Panc1 (cell line): ENCODE results near the gene PDCD1. TPM values are rescaled to one million over a fixed set of nuclear protein-coding genes. Genes with fewer than 3 reads are reported as not detected.

Source experiments
- ATAC-seq: fragments of 200-7000 bp; cut with Tn5 transposase; 2 replicates; pipeline ENCODE4 v1.9.1; 2020; ENCODE audit warnings: mild to moderate bottlenecking, moderate library complexity
- BruUV-seq: library from RNA; stranded (reverse); fragments of 400-500 nt; replicated peaks from 2 replicates; lab custom pipeline; 2021; lab: Mats Ljungman, UMichigan
- CTCF ChIA-PET: fragments of 300-600 bp; sonication (Branson Sonifier 250); formaldehyde crosslinking; loops from one replicate; lab custom pipeline; 2022; ENCODE audit warnings: antibody characterized with exemption; lab: Charles Lee
- POLR2A ChIA-PET: fragments of 300-600 bp; sonication (Branson Sonifier 250); formaldehyde crosslinking; loops from one replicate; lab custom pipeline; 2022; ENCODE audit warnings: antibody characterized with exemption; lab: Charles Lee
- DNase-seq: peaks from one replicate; pipeline ENCODE4 v3.0.0-alpha.2; 2010; ENCODE audit warnings: low read depth, low spot score
- H3K27ac ChIP-seq: 2 replicates; pipeline ENCODE4 v1.5.1; 2011; ENCODE audit warnings: mild to moderate bottlenecking, low read length, inconsistent platforms
- H3K27me3 ChIP-seq: fragments of 200-500 bp; sonication (Bioruptor generic); 2 replicates; pipeline ENCODE4 v1.6.0; 2014; ENCODE audit warnings: low read length, inconsistent platforms; ENCODE audit not compliant: control insufficient read depth, insufficient read depth
- H3K36me3 ChIP-seq: fragments of 200-500 bp; sonication (Bioruptor generic); 2 replicates; pipeline ENCODE4 v1.5.1; 2014; ENCODE audit warnings: inconsistent platforms, mild to moderate bottlenecking, low read length, moderate library complexity; ENCODE audit not compliant: control insufficient read depth, insufficient read depth
- H3K4me1 ChIP-seq: 2 replicates; pipeline ENCODE4 v1.5.1; 2011; ENCODE audit warnings: inconsistent platforms, mild to moderate bottlenecking, low read length, moderate library complexity; ENCODE audit not compliant: control insufficient read depth, insufficient read depth
- H3K4me3 ChIP-seq, 2 experiments: 2 replicates each; pipeline ENCODE4 v1.5.1; 2011 to 2012; ENCODE audit warnings: low read depth in 2 of 2, low read length in 2 of 2, mild to moderate bottlenecking in 2 of 2, inconsistent platforms in 1 of 2, moderate library complexity in 1 of 2
- H3K9me3 ChIP-seq: fragments of 200-500 bp; sonication (Bioruptor generic); 2 replicates; pipeline ENCODE4 v1.5.1; 2014; ENCODE audit warnings: low read depth, mild to moderate bottlenecking, inconsistent platforms, low read length, moderate library complexity; ENCODE audit not compliant: control insufficient read depth, insufficient read depth
- POLR2AphosphoS5 ChIP-seq: IDR thresholded peaks from 2 replicates; pipeline ENCODE4 v1.6.1; 2012; ENCODE audit warnings: mild to moderate bottlenecking, low read depth, low read length, moderate library complexity
- SIN3A ChIP-seq: IDR thresholded peaks from 2 replicates; pipeline ENCODE4 v1.6.1; 2012; ENCODE audit warnings: low read depth, mild to moderate bottlenecking, low read length, moderate library complexity, borderline replicate concordance; ENCODE audit not compliant: insufficient read depth
- TCF7L2 ChIP-seq: IDR thresholded peaks from 2 replicates; pipeline ENCODE4 v1.6.1; 2011; ENCODE audit warnings: mild to moderate bottlenecking, low read depth, low read length, inconsistent platforms
- in situ Hi-C: cut with HindIII; loops from 2 replicates; pipeline ENCODE4 v1.10.0; 2016; ENCODE audit warnings: low sequenced_read_pairs, low pct_unique_long_range_greater_than_20kb
- intact Hi-C: fragments of 100-400 bp; cut with micrococcal nuclease; formaldehyde crosslinking; loops from one replicate; pipeline ENCODE4 v1.10.0; 2022; ENCODE audit not compliant: unreplicated experiment
- total RNA-seq: library from RNA; stranded (reverse); gene quantifications from one replicate; pipeline ENCODE4 v1.2.1, GENCODE V29; 2021; ENCODE audit not compliant: unreplicated experiment
- TF ChIP-seq, protein P1 (sequence below), 2 experiments: IDR thresholded peaks; 2 replicates each; pipeline ENCODE4 v1.6.1; 2011 to 2012; ENCODE audit warnings: low read depth in 2 of 2, control low read depth in 1 of 2, low read length in 1 of 2, mild to moderate bottlenecking in 1 of 2, moderate library complexity in 1 of 2; ENCODE audit not compliant: insufficient read depth in 1 of 2
- TF ChIP-seq, protein P2 (sequence below): fragments of 450-650 bp; IDR thresholded peaks from 2 replicates; pipeline ENCODE4 v1.5.1; 2017; ENCODE audit warnings: mild to moderate bottlenecking

The PDCD1 gene
- total RNA-seq, 1 experiment from 2014 or later, result 0.15 TPM

DNA sequence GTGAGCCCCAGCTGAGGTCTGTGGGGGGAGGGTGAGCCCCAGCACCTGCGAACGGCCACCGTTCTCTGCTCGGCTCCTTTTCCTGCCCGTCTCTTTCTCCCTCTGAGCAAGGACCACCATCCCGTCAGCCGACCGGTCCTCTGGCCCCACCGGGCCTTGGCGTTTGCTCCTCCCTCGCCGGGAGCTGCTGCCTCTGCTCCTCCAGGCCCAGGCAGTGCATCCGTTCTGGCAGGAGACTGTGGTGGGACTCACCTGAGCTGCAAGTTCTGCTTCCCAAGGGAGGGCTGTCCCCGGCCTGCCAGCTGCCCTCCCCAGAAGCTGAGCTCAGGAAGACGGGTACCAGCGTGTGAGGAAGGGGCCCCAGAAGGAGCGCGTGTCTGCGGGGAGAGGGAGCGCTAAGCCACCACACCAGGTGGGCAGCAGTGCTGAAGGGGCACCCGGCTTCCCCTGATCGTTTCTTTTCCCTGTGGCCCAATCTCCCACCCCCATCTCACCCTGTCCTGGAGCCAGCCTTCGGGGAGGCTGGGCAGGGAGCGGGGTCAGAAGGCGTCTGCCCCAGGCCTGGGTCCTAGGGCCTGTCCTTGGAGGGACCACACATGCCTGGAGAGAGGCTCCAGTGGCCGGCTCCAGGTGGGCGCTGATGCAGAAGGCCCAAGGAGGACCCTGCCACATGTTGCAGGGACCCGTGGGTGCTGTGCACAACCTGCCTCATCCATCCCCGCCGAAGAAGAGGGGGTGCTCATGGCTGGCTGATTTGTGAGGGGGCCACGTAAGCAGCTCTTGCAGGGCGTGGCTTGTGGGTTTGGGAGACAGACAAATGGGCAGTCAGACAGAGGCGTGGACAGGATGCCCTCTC lies 8.3 kb upstream of the PDCD1 start:
- Histone ChIP-seq H3K9me3 (no peaks in the 10 kb centered on the region), H3K27ac (no peak overlapping the region), H3K4me1 (peaks cover 9% of the 10 kb centered on the region; the same call in 1 of the 2 replicates), H3K4me3 (no peak overlapping the region), H3K27me3 (no peaks in the 10 kb centered on the region), H3K36me3 (no peaks in the 10 kb centered on the region)
- intact Hi-C loops (no loop called here), in situ Hi-C loops (no loop called here)
- ATAC-seq (peak; percentile 15; the same call in 1 of the 2 replicates), DNase-seq (no peak)
- TF ChIP-seq POLR2AphosphoS5 (no peak), SIN3A (no peak), TCF7L2 (no peak)
- TF ChIP-seq, protein P1, sequence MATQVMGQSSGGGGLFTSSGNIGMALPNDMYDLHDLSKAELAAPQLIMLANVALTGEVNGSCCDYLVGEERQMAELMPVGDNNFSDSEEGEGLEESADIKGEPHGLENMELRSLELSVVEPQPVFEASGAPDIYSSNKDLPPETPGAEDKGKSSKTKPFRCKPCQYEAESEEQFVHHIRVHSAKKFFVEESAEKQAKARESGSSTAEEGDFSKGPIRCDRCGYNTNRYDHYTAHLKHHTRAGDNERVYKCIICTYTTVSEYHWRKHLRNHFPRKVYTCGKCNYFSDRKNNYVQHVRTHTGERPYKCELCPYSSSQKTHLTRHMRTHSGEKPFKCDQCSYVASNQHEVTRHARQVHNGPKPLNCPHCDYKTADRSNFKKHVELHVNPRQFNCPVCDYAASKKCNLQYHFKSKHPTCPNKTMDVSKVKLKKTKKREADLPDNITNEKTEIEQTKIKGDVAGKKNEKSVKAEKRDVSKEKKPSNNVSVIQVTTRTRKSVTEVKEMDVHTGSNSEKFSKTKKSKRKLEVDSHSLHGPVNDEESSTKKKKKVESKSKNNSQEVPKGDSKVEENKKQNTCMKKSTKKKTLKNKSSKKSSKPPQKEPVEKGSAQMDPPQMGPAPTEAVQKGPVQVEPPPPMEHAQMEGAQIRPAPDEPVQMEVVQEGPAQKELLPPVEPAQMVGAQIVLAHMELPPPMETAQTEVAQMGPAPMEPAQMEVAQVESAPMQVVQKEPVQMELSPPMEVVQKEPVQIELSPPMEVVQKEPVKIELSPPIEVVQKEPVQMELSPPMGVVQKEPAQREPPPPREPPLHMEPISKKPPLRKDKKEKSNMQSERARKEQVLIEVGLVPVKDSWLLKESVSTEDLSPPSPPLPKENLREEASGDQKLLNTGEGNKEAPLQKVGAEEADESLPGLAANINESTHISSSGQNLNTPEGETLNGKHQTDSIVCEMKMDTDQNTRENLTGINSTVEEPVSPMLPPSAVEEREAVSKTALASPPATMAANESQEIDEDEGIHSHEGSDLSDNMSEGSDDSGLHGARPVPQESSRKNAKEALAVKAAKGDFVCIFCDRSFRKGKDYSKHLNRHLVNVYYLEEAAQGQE (IDR thresholded peaks at IDR 0.05; ENCODE audit: insufficient read depth in 1 of 2, low read depth in 2 of 2, low read length in 1 of 2), result no peak
- TF ChIP-seq, protein P2, sequence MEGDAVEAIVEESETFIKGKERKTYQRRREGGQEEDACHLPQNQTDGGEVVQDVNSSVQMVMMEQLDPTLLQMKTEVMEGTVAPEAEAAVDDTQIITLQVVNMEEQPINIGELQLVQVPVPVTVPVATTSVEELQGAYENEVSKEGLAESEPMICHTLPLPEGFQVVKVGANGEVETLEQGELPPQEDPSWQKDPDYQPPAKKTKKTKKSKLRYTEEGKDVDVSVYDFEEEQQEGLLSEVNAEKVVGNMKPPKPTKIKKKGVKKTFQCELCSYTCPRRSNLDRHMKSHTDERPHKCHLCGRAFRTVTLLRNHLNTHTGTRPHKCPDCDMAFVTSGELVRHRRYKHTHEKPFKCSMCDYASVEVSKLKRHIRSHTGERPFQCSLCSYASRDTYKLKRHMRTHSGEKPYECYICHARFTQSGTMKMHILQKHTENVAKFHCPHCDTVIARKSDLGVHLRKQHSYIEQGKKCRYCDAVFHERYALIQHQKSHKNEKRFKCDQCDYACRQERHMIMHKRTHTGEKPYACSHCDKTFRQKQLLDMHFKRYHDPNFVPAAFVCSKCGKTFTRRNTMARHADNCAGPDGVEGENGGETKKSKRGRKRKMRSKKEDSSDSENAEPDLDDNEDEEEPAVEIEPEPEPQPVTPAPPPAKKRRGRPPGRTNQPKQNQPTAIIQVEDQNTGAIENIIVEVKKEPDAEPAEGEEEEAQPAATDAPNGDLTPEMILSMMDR, result no peak
- no TSS peak for BruUV-seq
- ChIA-PET CTCF (interaction anchor here (0.6 kb wide), 1 partner anchor 24 kb away, joined by 3 read pairs; no protein-coding TSS in a partner anchor), POLR2A (no interaction called here)

DNA sequence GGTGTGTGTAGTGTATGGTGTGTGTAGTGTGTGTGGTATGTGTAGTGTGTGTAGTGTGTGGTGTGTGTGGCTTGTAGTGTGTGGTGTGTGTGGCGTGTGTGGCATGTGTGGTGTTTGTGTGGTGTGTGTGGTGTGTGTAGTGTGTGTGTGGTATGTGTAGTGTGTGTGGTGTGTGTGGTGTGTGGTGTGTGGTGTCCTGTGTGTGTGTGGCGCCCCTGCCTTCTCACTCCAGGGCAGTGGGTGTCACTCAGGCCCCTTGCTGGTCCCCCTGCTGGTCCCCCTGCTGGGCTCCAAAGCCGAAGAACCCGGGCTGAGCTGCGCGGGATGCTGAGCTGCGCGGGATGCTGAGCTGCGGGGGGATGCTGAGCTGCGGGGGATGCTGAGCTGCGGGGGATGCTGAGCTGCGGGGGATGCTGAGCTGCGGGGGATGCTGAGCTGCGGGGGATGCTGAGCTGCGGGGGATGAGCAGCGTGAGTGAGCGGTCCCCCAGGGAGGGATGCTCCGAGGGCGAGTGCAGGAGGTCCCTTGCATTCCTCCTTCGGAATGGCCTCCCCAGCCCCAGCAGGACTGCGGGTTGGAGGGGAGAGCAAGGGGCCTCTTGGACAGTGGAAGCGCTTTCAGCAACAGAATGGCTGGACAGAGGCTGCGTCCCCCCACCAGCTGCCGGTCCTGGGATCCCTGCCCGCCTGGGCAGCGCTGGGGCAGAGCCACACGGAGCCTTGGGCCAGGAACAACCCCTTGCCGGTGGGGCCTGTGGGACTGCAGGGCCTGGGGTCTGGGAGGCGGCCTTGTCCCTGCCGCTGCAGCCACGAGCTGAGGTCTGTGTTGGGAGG lies 7.5 kb upstream of the PDCD1 start:
- no TSS peak for BruUV-seq
- no peak overlapping the region for H3K4me3 ChIP-seq
- H3K27ac ChIP-seq, result no peak overlapping the region
- TF ChIP-seq, protein P1 (IDR thresholded peaks at IDR 0.05; ENCODE audit: insufficient read depth in 1 of 2, low read depth in 2 of 2, low read length in 1 of 2), result peak in 1 of 2 experiments; percentile 81; a peak in 2 of 4 replicates
- no peak for TF ChIP-seq POLR2AphosphoS5
- DNase-seq (no peak), ATAC-seq (peak; percentile 48)
- in situ Hi-C loops (no loop called here), intact Hi-C loops (no loop called here)
- H3K27me3 ChIP-seq, result no peaks in the 10 kb centered on the region
- H3K4me1 ChIP-seq, result peaks cover 9% of the 10 kb centered on the region; the same call in 1 of the 2 replicates
- ChIA-PET POLR2A (no interaction called here), CTCF (interaction anchor here (0.6 kb wide), 1 partner anchor 58 kb away, joined by 4 read pairs; no protein-coding TSS in a partner anchor)
- no peaks in the 10 kb centered on the region for H3K9me3 ChIP-seq
- H3K36me3 ChIP-seq, result no peaks in the 10 kb centered on the region
